Hepatocyte (in vitro differentiated cells): Measurements from ENCODE around the gene HDDC3. TPM values are rescaled to one million over a fixed set of nuclear protein-coding genes. Genes with fewer than 3 reads are reported as not detected.
A peak's percentile ranks its signal among the peaks of the same experiment; 100 is the strongest.

Experiments
- DNase-seq: peaks from one replicate; pipeline ENCODE4 v3.0.0-alpha.2; 2016; ENCODE audit warnings: low spot score
- H2AFZ ChIP-seq: fragments of 200-600 bp; sonication (generic); 2 replicates; pipeline ENCODE4 v1.6.0; 2016; ENCODE audit warnings: antibody characterized with exemption, mild to moderate bottlenecking
- H3K27ac ChIP-seq: fragments of 200-600 bp; sonication (generic); 2 replicates; pipeline ENCODE4 v1.5.1; 2016; ENCODE audit warnings: mild to moderate bottlenecking
- H3K27me3 ChIP-seq: fragments of 200-600 bp; sonication (generic); 2 replicates; pipeline ENCODE4 v1.6.1; 2016
- H3K36me3 ChIP-seq: fragments of 200-600 bp; sonication (generic); replicated peaks from 2 replicates; pipeline ENCODE4 v1.5.1; 2016; ENCODE audit warnings: low read depth; ENCODE audit not compliant: insufficient read depth
- H3K4me1 ChIP-seq: fragments of 200-600 bp; sonication (generic); 2 replicates; pipeline ENCODE4 v1.5.1; 2016; ENCODE audit warnings: mild to moderate bottlenecking, moderate library complexity; ENCODE audit not compliant: insufficient read depth
- H3K4me2 ChIP-seq: fragments of 200-600 bp; sonication (generic); 2 replicates; pipeline ENCODE4 v1.6.0; 2016
- H3K4me3 ChIP-seq: fragments of 200-600 bp; sonication (generic); 2 replicates; pipeline ENCODE4 v1.5.1; 2016; ENCODE audit warnings: mild to moderate bottlenecking
- H3K79me2 ChIP-seq: fragments of 200-600 bp; sonication (generic); 2 replicates; pipeline ENCODE4 v1.6.0; 2017; ENCODE audit warnings: mild to moderate bottlenecking
- H3K9me2 ChIP-seq: fragments of 200-600 bp; sonication (generic); replicated peaks from 2 replicates; pipeline ENCODE4 v1.6.0; 2017; ENCODE audit warnings: mild to moderate bottlenecking; ENCODE audit not compliant: insufficient read depth
- H3K9me3 ChIP-seq: fragments of 200-600 bp; sonication (generic); 2 replicates; pipeline ENCODE4 v1.5.1; 2016; ENCODE audit warnings: low read depth, mild to moderate bottlenecking
- H4K20me1 ChIP-seq: fragments of 200-600 bp; sonication (generic); 2 replicates; pipeline ENCODE4 v1.6.0; 2016; ENCODE audit warnings: mild to moderate bottlenecking; ENCODE audit not compliant: insufficient read depth, poor library complexity, severe bottlenecking
- EZH2 ChIP-seq: fragments of 200-600 bp; sonication (generic); IDR thresholded peaks from 2 replicates; pipeline ENCODE4 v1.6.1; 2016; ENCODE audit warnings: antibody characterized with exemption, mild to moderate bottlenecking, borderline replicate concordance
- EZH2phosphoT487 ChIP-seq: fragments of 200-600 bp; sonication (generic); IDR thresholded peaks from one replicate; pipeline ENCODE4 v1.6.1; 2018; ENCODE audit warnings: antibody characterized with exemption, mild to moderate bottlenecking, low read depth, moderate library complexity; ENCODE audit not compliant: unreplicated experiment, severe bottlenecking
- WGBS: methylation state at CpG from one replicate; pipeline ENCODE4 v1.1.6; 2016; ENCODE audit warnings: low lambda C conversion rate; ENCODE audit errors: missing lambda C conversion rate; 5-methylcytosine and 5-hydroxymethylcytosine counted together
- polyA plus RNA-seq: library from polyadenylated mRNA; unstranded; fragments of >200 nt; fragmentation: Nextera tagmentation; extraction: Ambion mirVana; gene quantifications from 2 replicates; pipeline ENCODE4 v1.2.1, GENCODE V29; 2016
- total RNA-seq: library from RNA; depleted of rRNA; stranded (reverse); fragments of >200 nt; gene quantifications from 2 replicates; pipeline ENCODE4 v1.2.3, GENCODE V29; 2014
- TF ChIP-seq, protein P1 (sequence below): fragments of 200-600 bp; sonication (generic); IDR thresholded peaks from 2 replicates; pipeline ENCODE4 v1.5.1; 2016; ENCODE audit warnings: antibody characterized with exemption, mild to moderate bottlenecking; ENCODE audit not compliant: poor library complexity

Gene HDDC3
- total and polyA plus RNA-seq, 2 experiments from 2014 or later, result 15.4 to 20.0 TPM

DNA sequence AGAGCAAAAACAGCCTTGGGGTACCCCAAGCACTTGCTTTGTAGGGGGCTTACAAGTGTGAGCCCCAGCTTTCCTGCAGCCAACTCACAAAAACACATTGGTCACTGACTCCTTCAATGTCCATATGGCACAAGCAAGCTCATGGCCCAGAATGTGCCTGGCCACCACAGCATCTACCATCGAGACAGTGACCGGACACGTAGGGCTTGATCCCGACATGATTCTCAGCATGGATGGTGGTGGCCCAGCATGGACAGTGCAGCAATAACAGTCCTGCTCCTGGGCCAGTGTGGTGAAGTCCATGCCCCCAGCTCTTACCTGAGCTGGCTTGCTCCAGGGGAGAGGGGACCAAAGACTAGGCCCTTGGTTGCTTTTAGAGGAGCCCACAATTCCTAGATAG, 8.7 kb upstream of the HDDC3 start:
- Histone ChIP-seq H3K27me3 (no peaks in the 10 kb centered on the region), H3K4me1 (peaks cover 6% of the 10 kb centered on the region), H3K4me3 (no peak overlapping the region), H3K4me2 (no peak overlapping the region), H3K36me3 (no peaks in the 10 kb centered on the region), H2AFZ (no peak overlapping the region), H3K27ac (no peak overlapping the region), H3K79me2 (peaks cover 15% of the 10 kb centered on the region), H4K20me1 (no peaks in the 10 kb centered on the region), H3K9me2 (no peaks in the 10 kb centered on the region), H3K9me3 (no peaks in the 10 kb centered on the region)
- TF ChIP-seq, protein P1, sequence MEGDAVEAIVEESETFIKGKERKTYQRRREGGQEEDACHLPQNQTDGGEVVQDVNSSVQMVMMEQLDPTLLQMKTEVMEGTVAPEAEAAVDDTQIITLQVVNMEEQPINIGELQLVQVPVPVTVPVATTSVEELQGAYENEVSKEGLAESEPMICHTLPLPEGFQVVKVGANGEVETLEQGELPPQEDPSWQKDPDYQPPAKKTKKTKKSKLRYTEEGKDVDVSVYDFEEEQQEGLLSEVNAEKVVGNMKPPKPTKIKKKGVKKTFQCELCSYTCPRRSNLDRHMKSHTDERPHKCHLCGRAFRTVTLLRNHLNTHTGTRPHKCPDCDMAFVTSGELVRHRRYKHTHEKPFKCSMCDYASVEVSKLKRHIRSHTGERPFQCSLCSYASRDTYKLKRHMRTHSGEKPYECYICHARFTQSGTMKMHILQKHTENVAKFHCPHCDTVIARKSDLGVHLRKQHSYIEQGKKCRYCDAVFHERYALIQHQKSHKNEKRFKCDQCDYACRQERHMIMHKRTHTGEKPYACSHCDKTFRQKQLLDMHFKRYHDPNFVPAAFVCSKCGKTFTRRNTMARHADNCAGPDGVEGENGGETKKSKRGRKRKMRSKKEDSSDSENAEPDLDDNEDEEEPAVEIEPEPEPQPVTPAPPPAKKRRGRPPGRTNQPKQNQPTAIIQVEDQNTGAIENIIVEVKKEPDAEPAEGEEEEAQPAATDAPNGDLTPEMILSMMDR, result no peak
- no peak for TF ChIP-seq EZH2phosphoT487
- DNase-seq, result no peak
- 97% methylated on average over 4 of the region's 4 CpGs for WGBS

DNA sequence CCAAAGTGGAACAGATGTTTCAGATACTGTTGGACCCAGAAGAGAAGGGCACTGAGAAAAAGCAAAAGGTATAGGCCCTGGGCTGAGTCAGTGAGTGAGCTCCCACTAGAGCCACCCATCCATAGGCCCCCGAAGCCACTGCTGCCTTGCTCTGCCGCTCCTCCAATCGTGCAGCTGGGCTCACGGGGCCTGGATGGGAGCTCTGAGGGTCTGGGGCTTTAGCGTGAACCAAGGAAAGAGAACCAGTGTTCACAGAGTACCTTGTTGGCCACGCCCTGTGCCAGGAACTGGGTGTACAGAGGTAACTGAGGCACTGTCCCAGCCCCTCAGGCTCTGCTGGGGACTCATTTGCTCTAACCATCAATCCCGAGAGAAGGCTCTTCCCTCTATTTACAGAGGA, 7.4 kb upstream of the HDDC3 start:
- peaks cover 23% of the 10 kb centered on the region for H3K79me2 ChIP-seq
- H3K4me1 ChIP-seq, result peaks cover 7% of the 10 kb centered on the region
- no peaks in the 10 kb centered on the region for H3K9me3 ChIP-seq
- no peaks in the 10 kb centered on the region for H3K9me2 ChIP-seq
- no peaks in the 10 kb centered on the region for H3K27me3 ChIP-seq
- no peaks in the 10 kb centered on the region for H4K20me1 ChIP-seq
- 78% methylated on average over 7 of the region's 7 CpGs for WGBS
- H3K4me2 ChIP-seq, result no peak overlapping the region
- H2AFZ ChIP-seq, result no peak overlapping the region
- H3K27ac ChIP-seq, result no peak overlapping the region
- TF ChIP-seq EZH2phosphoT487 (no peak), EZH2 (no peak)
- TF ChIP-seq, protein P1, result no peak
- H3K4me3 ChIP-seq, result no peak overlapping the region
- DNase-seq, result no peak
- no peaks in the 10 kb centered on the region for H3K36me3 ChIP-seq

DNA sequence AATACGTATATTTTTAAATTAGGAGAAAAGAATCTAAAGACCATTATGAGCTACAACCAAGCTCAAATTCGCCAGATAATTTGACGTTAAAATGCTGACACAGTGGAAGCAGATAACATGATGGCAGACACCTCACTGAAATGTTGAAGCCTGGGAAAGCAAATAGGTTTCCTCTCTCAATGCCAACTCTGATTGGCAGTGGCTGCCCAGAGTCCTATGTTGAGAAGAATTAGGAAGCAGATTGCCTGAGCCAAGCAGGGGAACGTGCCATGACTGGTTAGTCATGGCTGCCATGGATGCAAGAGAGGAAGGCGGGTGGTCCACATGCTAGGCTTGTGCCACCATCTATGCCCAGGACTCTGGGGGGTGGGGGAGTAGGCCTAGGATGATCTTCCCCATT, 5.9 kb upstream of the HDDC3 start:
- Histone ChIP-seq H3K4me3 (no peak overlapping the region), H2AFZ (no peak overlapping the region), H3K4me2 (no peak overlapping the region), H3K9me3 (no peaks in the 10 kb centered on the region), H3K4me1 (peaks cover 11% of the 10 kb centered on the region), H3K9me2 (no peaks in the 10 kb centered on the region), H3K36me3 (no peaks in the 10 kb centered on the region), H3K27ac (no peak overlapping the region), H3K79me2 (peaks cover 23% of the 10 kb centered on the region), H4K20me1 (no peaks in the 10 kb centered on the region), H3K27me3 (no peaks in the 10 kb centered on the region)
- WGBS, result over 99% methylated on average over 5 of the region's 5 CpGs
- TF ChIP-seq, protein P1, result no peak
- TF ChIP-seq EZH2, result no peak
- TF ChIP-seq EZH2phosphoT487, result no peak
- no peak for DNase-seq

DNA sequence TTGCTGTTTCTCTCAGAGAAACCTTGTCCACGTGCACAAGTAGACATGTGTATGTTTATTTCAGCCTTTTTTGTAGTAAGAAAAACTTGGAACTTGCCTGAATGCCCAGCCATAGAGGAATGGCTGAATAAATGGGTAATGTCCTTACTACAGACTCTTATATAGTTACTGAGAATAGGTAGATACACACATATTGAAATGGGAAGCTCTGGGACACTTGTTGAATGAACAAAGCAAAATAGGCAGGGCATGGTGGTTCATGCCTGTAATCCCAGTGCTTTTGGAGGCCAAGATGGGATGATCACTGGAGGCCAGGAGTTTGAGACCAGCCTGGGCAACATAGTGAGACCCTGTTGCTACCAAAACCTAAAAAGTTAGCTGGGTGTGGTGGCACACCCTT, 4.5 kb upstream of the HDDC3 start:
- Histone ChIP-seq H3K4me3 (no peak overlapping the region), H4K20me1 (no peaks in the 10 kb centered on the region), H3K27me3 (no peaks in the 10 kb centered on the region), H3K79me2 (peaks cover 23% of the 10 kb centered on the region), H3K4me2 (peak overlapping the region; percentile 100), H3K4me1 (peaks cover 11% of the 10 kb centered on the region), H3K9me3 (no peaks in the 10 kb centered on the region), H2AFZ (no peak overlapping the region), H3K27ac (no peak overlapping the region), H3K36me3 (no peaks in the 10 kb centered on the region), H3K9me2 (no peaks in the 10 kb centered on the region)
- TF ChIP-seq EZH2phosphoT487 (no peak), EZH2 (no peak)
- TF ChIP-seq, protein P1, result no peak
- WGBS, result 78% methylated on average over 1 of the region's 1 CpG
- no peak for DNase-seq
